Gastrocnemius medialis (tissue), 4 donors: ENCODE data around the gene NCBP2. TPM values are rescaled to one million over a fixed set of nuclear protein-coding genes. Genes with fewer than 3 reads are reported as not detected.

Experiments used
- ATAC-seq, 2 donors: fragments of 150-250 bp; one replicate each; pipeline ENCODE4 v1.9.1; 2016
- DNase-seq, 2 donors: peaks; one replicate each; pipeline ENCODE4 v3.0.0-alpha.2; 2019
- H3K27ac ChIP-seq, 4 donors: fragments of 200-600 bp; sonication (generic); 1 replicate in 1 of 4; 2 replicates in 3 of 4; pipeline ENCODE4 v1.5.1; 2016 to 2018; ENCODE audit warnings: mild to moderate bottlenecking in 2 of 4, moderate library complexity in 1 of 4
- H3K27me3 ChIP-seq, 3 donors: fragments of 200-600 bp; sonication (generic) in 2 of 3; 1 replicate in 1 of 3; 2 replicates in 2 of 3; pipeline versions ENCODE4 v1.5.1 to v1.6.0; 2016 to 2019; ENCODE audit warnings: mild to moderate bottlenecking in 1 of 3, moderate library complexity in 1 of 3
- H3K36me3 ChIP-seq, 2 donors: fragments of 200-600 bp; sonication (generic) in 1 of 2; one replicate each; pipeline ENCODE4 v1.5.1; 2017 to 2018
- H3K4me1 ChIP-seq, 2 donors: fragments of 200-600 bp; sonication (generic) in 1 of 2; one replicate each; pipeline ENCODE4 v1.5.1; 2016 to 2017; ENCODE audit warnings: mild to moderate bottlenecking in 2 of 2
- H3K4me3 ChIP-seq, 4 donors: fragments of 200-600 bp; sonication (generic) in 3 of 4; 1 replicate in 1 of 4; 2 replicates in 3 of 4; pipeline ENCODE4 v1.5.1; 2016 to 2019; ENCODE audit warnings: mild to moderate bottlenecking in 2 of 4
- H3K9me3 ChIP-seq, 3 donors: fragments of 200-600 bp; sonication (generic) in 2 of 3; 1 replicate in 1 of 3; 2 replicates in 2 of 3; pipeline ENCODE4 v1.5.1; 2016 to 2019
- CTCF ChIP-seq, 5 experiments: fragments of 450-650 bp in 3 of 5; fragments of 200-600 bp in 2 of 5; sonication (generic) in 2 of 5; IDR thresholded peaks in 4 of 5; conservative IDR thresholded peaks in 1 of 5; 1 replicate in 4 of 5; 2 replicates in 1 of 5; pipeline ENCODE4 v1.5.1; 2016 to 2019; ENCODE audit warnings: antibody characterized with exemption in 5 of 5, mild to moderate bottlenecking in 3 of 5, moderate library complexity in 3 of 5
- POLR2A ChIP-seq, 2 donors: fragments of 450-650 bp; IDR thresholded peaks; one replicate each; pipeline ENCODE4 v1.6.1; 2017; ENCODE audit warnings: antibody characterized with exemption in 2 of 2, mild to moderate bottlenecking in 2 of 2, moderate library complexity in 2 of 2
- in situ Hi-C, 4 donors: fragments of 200-750 bp; cut with MboI; loops; one replicate each; pipeline versions ENCODE4 v1.15.0 to v1.8.0; 2017; ENCODE audit warnings: low sequenced_read_pairs in 4 of 4
- intact Hi-C: fragments of 100-400 bp; cut with DNase I; formaldehyde crosslinking; loops from one replicate; pipeline ENCODE4 v1.15.1; 2023; ENCODE audit warnings: low total_unique reads
- total RNA-seq, 4 donors: library from RNA; depleted of rRNA; stranded (reverse); fragments of >200 nt; gene quantifications; one replicate each; pipeline versions ENCODE4 v1.1.0 to v1.2.3, GENCODE V29; 2016

The NCBP2 gene
- total RNA-seq, 4 donors from 2014 or later: 23.4 to 29.9 (median 27.5) TPM

GRCh38 chr3:196966526-196967401 lies 24.4 kb upstream of the NCBP2 start:
- no peaks in the 10 kb centered on the region for H3K9me3 ChIP-seq
- H3K4me3 ChIP-seq: peak overlapping the region in 1 of 4 donors; percentile 78
- H3K27me3 ChIP-seq: no peaks in the 10 kb centered on the region
- DNase-seq: no peak
- intact Hi-C loops (no loop called here), in situ Hi-C loops (loop anchor here in 2 of 4 donors (10.0 to 25.0 kb wide), 2 partner anchors 104 to 132 kb away; partner anchors contain the start of gene SENP5 (in 1 of the 2))
- H3K27ac ChIP-seq: no peak overlapping the region
- H3K36me3 ChIP-seq: no peaks in the 10 kb centered on the region
- TF ChIP-seq POLR2A (IDR thresholded peaks at IDR 0.05): no peak
- no peak for TF ChIP-seq CTCF (IDR thresholded peaks at IDR 0.05 in 4 of 5, conservative IDR thresholded peaks at IDR 0.05 in 1 of 5)
- H3K4me1 ChIP-seq: peaks cover 0 to 9% of the 10 kb centered on the region in 2 donors
- no peak for ATAC-seq

GRCh38 chr3:196965804-196966173 lies 23.5 kb upstream of the NCBP2 start:
- no peaks in the 10 kb centered on the region for H3K27me3 ChIP-seq
- intact Hi-C loops (no loop called here), in situ Hi-C loops (loop anchor here in 2 of 4 donors (10.0 to 25.0 kb wide), 2 partner anchors 103 to 131 kb away; partner anchors contain the start of gene SENP5 (in 1 of the 2))
- no peaks in the 10 kb centered on the region for H3K36me3 ChIP-seq
- H3K27ac ChIP-seq: no peak overlapping the region
- TF ChIP-seq POLR2A (IDR thresholded peaks at IDR 0.05): no peak
- TF ChIP-seq CTCF (IDR thresholded peaks at IDR 0.05 in 4 of 5, conservative IDR thresholded peaks at IDR 0.05 in 1 of 5): no peak
- DNase-seq (no peak), ATAC-seq (no peak)
- no peak overlapping the region for H3K4me3 ChIP-seq
- peaks cover 0 to 9% of the 10 kb centered on the region in 2 donors for H3K4me1 ChIP-seq
- no peaks in the 10 kb centered on the region for H3K9me3 ChIP-seq

- in situ Hi-C loops: loop anchor here in 2 of 4 donors (10.0 to 25.0 kb wide), 2 partner anchors 103 to 130 kb away; partner anchors contain the start of gene SENP5 (in 1 of the 2)
Observed at GRCh38 chr3:196965112-196965803, 22.9 kb upstream of the NCBP2 start.

GRCh38 chr3:196963631-196963953 lies 21.3 kb upstream of the NCBP2 start:
- no peaks in the 10 kb centered on the region for H3K9me3 ChIP-seq
- ATAC-seq (no peak), DNase-seq (no peak)
- H3K4me3 ChIP-seq: no peak overlapping the region
- H3K27ac ChIP-seq: no peak overlapping the region
- TF ChIP-seq CTCF (IDR thresholded peaks at IDR 0.05 in 4 of 5, conservative IDR thresholded peaks at IDR 0.05 in 1 of 5) (no peak), POLR2A (IDR thresholded peaks at IDR 0.05) (no peak)
- H3K36me3 ChIP-seq: no peaks in the 10 kb centered on the region
- intact Hi-C loops: no loop called here
- H3K27me3 ChIP-seq: no peaks in the 10 kb centered on the region
- in situ Hi-C loops: loop anchor here in 2 of 4 donors (10.0 to 25.0 kb wide), 2 partner anchors 101 to 129 kb away; partner anchors contain the start of gene SENP5 (in 1 of the 2)
- peaks cover 0 to 9% of the 10 kb centered on the region in 2 donors for H3K4me1 ChIP-seq

More at GRCh38 chr3:196965112-196965803, 22.9 kb upstream of the NCBP2 start:
- ATAC-seq: no peak
- peaks cover 0 to 9% of the 10 kb centered on the region in 2 donors for H3K4me1 ChIP-seq
- no peaks in the 10 kb centered on the region for H3K9me3 ChIP-seq
- no peak for TF ChIP-seq POLR2A (IDR thresholded peaks at IDR 0.05)
- no peak for TF ChIP-seq CTCF (IDR thresholded peaks at IDR 0.05 in 4 of 5, conservative IDR thresholded peaks at IDR 0.05 in 1 of 5)
- H3K27me3 ChIP-seq: no peaks in the 10 kb centered on the region
- H3K36me3 ChIP-seq: no peaks in the 10 kb centered on the region
- DNase-seq: no peak
- no peak overlapping the region for H3K27ac ChIP-seq
- intact Hi-C loops: no loop called here
- H3K4me3 ChIP-seq: no peak overlapping the region
